GM12801 (cell line): ENCODE measurements around the gene FRMD3.

Experiments
- TF ChIP-seq, protein P1 (sequence below): IDR thresholded peaks from one replicate; pipeline ENCODE4 v1.5.1; 2011; ENCODE audit warnings: control low read depth; ENCODE audit not compliant: insufficient read length; ENCODE audit errors: extremely low read depth

Gene FRMD3

DNA sequence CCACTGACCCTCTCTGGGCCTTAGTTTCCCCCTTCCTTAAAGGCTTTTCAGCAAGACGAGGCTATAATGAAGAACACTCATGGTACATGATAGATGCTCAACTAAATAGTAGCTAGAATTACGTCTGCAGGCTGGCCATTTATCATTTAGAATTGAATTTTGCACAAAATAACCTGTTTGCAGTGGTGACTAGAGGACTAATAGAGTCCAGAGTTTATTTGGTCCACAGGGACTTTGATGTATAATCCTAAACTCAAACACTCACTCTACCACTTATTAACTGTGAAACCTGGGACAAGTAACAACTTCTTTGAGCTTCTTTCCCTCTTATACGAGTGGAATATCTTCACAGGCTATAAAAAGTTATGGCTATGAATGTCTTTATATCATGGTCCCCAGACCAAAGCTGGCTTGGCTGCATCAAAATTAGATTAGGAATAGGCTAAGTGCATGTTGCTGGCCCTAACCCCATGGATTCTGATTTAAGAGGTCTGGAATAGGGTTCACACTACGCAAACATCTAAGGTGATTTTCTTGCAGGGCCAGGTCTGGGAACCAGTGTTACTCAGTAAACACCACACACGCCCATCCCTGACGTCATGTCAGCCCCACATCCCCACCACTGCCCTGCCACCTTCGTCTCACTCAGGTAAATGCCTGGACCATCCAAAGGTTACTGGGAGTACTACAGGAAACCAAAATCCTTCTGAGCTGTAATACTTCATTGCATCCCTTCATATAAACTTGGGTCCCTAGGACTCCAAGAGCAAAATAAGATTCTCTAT lies 150.6 kb downstream of the FRMD3 start:
- TF ChIP-seq, protein P1, sequence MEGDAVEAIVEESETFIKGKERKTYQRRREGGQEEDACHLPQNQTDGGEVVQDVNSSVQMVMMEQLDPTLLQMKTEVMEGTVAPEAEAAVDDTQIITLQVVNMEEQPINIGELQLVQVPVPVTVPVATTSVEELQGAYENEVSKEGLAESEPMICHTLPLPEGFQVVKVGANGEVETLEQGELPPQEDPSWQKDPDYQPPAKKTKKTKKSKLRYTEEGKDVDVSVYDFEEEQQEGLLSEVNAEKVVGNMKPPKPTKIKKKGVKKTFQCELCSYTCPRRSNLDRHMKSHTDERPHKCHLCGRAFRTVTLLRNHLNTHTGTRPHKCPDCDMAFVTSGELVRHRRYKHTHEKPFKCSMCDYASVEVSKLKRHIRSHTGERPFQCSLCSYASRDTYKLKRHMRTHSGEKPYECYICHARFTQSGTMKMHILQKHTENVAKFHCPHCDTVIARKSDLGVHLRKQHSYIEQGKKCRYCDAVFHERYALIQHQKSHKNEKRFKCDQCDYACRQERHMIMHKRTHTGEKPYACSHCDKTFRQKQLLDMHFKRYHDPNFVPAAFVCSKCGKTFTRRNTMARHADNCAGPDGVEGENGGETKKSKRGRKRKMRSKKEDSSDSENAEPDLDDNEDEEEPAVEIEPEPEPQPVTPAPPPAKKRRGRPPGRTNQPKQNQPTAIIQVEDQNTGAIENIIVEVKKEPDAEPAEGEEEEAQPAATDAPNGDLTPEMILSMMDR = no peak

DNA sequence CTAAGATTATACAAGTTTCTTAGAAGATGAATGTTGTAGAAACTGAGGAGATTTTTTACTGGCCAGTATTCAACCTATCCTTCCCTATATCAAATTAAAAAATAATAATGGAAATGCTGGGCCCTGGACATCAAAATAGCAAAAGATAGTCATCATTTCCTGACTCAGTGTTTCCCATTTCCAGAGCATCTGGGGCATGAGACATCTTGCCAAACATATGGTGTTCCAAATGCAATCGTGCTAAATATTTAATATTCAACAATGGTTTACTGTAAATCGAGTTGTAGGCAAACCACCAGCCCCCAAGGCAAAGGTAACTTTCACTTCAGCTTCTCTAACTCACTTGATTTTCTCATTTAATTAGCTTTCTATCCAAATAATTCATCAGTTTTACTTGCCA lies 152.9 kb downstream of the FRMD3 start:
- TF ChIP-seq, protein P1 = no peak

DNA sequence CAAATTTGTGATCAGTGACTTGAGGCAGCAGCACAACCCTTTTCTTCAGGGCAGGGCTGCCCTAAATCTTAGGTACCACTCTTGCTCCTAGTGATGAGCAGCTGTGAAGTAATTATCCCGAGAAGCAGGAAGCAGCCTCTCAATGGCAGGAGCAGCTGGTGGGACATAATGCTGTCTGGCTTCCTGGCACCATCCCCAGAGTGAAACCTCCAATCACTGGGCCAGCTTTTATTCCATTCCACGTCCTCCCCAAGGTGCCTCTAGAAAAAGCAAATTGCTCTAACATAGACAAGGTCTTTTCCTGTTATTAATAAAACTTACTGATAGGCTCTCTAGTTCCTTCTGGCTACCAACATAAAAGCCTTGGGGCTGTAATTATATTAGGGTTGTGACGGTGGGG lies 154.0 kb downstream of the FRMD3 start:
- TF ChIP-seq, protein P1 = no peak

DNA sequence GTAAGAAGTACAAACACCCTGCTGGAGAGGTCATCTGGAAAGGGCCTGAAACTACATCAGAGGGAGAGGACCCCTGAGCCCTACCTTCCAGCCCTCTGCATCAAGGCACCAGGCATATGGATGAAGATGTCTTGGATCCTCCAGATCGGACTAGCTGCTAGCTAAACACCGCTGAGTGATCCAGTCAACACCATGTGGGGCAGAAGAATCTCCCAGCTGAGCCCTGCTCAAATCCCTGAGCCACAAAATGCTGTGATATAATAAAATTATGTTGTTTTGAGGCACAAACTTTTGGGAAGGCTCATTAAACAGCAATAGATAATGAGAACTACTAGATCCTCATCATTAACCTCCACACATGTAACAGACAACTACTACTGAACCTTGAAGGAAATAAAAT lies 155.2 kb downstream of the FRMD3 start:
- TF ChIP-seq, protein P1 = no peak

DNA sequence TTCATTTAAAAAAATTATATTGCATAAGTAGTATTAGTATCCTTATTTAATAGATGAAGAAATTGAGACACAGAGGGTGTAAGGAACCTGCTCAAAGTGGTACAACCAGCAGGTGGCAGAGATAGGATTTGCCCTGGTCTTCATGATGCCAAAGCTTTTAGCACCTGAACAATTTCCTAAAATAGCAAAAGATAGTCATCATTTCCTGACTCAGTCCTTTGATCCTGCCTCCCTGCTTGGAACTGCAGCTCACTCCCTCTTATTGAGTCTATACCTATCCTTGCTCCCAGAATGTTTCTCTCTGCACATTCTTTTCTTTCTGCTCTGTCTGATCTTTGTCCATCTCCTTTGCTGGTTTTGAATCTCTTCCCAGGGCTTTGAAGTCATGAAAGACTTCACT lies 155.8 kb downstream of the FRMD3 start:
- TF ChIP-seq, protein P1 = no peak

DNA sequence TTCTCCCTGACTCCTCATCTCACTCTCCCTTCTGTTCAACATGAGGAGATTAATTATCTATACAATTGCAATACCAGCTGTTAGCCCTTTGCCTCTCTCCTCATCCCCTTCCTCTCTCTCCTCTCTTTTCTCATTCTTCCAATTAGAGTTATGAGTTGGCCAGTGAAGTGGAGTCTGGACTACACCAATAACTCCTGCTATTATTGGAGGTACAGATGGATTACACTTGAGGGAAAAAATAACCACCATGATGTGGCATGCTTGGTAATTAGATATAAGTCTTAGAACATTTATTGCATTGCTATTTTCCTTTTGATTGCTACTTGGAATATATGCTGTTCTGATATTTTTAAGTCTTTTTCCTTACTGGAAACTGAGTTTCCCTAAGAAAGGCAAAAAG lies 159.2 kb downstream of the FRMD3 start:
- TF ChIP-seq, protein P1 = no peak

DNA sequence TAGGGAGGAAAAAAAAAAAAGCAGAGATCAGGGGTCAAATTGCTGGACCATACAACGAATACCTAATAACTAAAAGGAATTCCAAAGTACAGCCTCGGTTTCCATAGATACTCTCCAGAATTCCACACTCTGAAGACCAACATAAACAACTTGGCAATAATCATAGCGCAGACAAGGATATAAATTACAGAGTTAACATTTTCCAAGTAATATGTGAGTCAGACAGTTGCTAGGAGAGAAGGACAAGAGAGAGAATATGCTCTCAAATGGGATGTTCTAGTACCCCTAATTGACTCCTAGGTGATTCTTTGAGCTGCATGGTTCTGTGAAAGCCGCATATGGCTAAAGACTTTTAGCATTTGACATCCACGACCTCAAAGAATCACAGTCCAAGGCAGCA lies 165.2 kb downstream of the FRMD3 start:
- TF ChIP-seq, protein P1 = no peak
